GM18858 (cell line): ENCODE measurements around the gene RAB11B.
A peak's percentile ranks its signal among the peaks of the same experiment; 100 is the strongest.
"Not testable (repeated sequence)": the region's sequence is repeated elsewhere in the genome, so short reads cannot be mapped to it uniquely, and the experiment has no call there.

Experiments used
- ATAC-seq: cut with Tn5 transposase; IDR thresholded peaks from one replicate; pipeline ENCODE4 v1.9.1; 2021; ENCODE audit not compliant: unreplicated experiment

The RAB11B gene

GRCh38 chr19:8425331-8425730 is 35.2 kb downstream of the RAB11B start:
- not testable (repeated sequence) for ATAC-seq

DNA sequence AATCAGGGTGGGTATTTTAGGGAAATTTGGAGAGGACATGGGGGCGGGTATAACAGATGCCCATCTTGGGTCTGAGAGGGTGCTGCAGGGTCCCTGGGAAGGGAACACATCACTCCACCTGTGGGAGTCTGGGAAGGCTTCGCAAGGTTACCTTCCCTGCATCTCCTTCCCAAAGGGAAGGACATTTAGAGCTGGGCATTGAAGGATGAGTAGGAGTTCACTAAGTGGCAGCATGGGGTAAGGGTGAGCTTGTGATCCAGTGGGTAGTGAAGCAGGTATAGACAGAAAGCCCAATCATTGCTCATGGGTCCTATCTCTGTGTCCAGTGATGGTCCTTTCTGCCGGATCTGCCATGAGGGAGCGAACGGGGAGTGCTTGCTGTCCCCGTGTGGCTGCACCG is 36.1 kb downstream of the RAB11B start:
- ATAC-seq, result no peak

DNA sequence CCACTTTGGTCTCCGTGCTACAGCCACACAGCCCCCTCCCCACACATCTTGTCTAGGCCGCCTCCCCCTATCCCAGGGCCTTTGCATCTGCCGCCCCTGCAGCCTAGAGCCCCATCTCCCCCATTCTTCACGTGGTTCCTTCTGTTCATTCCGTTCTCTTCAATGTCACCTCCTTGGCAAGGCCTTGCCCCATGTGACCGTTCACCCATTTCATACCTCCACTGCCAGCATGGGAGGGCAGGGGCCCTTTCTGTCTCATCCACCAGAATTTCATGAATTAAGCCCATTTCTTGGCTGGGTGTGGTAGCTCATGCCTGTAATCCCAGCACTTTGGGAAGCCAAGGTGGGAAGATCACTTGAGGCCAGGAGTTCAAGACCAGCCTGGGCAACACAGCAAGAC is 38.9 kb downstream of the RAB11B start:
- no peak for ATAC-seq

- ATAC-seq, result no peak
Observed at GRCh38 chr19:8429826-8430225, 39.7 kb downstream of the RAB11B start.

GRCh38 chr19:8430650-8431049 is 40.5 kb downstream of the RAB11B start:
- ATAC-seq, result no peak

DNA sequence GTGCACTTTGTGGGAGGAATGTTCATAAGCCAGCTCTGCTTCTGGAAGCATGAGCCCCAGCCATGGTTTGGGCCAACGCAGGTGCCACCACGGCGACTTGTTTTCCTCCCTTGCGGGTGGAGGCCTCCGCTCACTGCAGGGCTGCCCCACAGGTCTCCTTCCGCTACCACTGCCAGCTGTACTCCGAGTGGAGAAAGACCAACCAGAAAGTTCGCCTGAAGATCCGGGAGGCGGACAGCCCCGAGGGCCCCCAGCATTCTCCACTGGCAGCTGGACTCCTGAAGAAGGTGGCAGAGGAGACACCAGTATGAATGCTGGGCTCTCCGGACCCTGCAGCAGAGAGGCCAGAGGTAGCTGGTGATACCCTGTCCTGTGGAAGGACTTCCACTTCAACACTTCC is 48.1 kb downstream of the RAB11B start:
- ATAC-seq, result no peak

- ATAC-seq, result no peak
Observed at GRCh38 chr19:8441725-8442544, 51.8 kb downstream of the RAB11B start.

GRCh38 chr19:8444140-8444676 is 54.0 kb downstream of the RAB11B start:
- not testable (repeated sequence) for ATAC-seq

GRCh38 chr19:8444677-8445487 is 54.7 kb downstream of the RAB11B start, which contains the start of gene HNRNPM:
Gene HNRNPM (plus strand): TSS chr19:8444975. CDS start chr19:8444999, 24 bp downstream.
- ATAC-seq, result peak; percentile 77

DNA sequence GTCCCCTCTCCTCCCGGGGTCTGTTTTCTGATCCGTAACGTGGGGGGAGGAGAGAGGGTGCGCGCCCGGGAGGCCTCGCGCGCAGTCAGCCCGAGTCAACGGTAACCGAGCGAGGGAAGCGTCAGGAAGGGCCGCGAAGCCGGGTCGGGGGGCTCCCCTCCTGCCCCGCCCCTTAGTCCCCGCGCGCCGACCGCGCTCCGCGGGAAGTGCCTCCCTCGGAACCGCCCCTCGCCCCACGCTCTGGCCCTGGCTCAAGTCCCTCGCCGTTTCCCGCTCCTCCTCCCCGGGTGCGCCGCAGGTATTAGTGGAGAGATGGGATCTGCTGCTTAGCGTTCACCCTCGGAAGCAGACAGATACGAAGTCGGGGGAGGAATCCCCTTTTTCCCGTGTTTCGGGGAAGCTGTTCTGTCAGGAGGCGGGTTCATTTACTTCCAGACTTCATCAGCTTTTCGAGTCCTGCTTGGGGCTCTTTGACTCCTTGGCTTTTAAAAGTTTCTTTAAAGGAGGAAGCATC is 55.4 kb downstream of the RAB11B start:
- no peak for ATAC-seq

DNA sequence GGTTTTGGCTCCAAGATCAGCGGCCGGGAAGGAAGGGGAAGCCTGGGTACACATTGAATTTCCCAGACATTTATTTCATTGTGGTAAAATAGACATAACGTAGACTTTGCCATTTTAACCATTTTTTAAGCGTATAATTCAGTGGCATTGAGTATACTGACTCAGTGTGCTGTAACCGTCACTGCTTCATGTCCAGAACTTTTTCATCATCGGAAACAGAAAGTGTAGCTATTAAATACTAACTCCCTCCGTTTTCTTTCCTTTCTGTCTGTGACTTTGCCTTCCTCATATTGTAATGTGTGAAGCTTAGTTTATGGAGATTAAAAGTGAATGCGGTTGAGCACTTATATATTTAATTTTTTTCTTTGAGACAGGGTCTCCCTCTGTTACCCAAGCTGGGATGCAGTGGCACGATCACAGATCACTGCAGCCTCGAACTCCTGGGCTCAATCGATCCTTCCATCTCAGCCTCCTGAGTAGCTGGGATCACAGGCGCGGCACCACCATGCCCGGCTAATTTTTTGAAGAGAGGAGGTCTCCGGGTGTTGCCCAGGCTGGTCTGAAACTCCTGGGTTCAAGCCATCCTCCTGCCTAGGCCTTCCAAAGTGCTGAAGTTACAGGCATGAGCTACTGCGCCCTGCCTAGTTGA is 56.0 kb downstream of the RAB11B start:
- no peak for ATAC-seq

- ATAC-seq, result no peak
Observed at GRCh38 chr19:8449830-8450229, 59.7 kb downstream of the RAB11B start.

GRCh38 chr19:8451377-8451776 is 61.2 kb downstream of the RAB11B start:
- no peak for ATAC-seq

- no peak for ATAC-seq
Observed at GRCh38 chr19:8451885-8452284, 61.7 kb downstream of the RAB11B start.

GRCh38 chr19:8452446-8453123 is 62.4 kb downstream of the RAB11B start:
- no peak for ATAC-seq

GRCh38 chr19:8453616-8454015 is 63.5 kb downstream of the RAB11B start:
- no peak for ATAC-seq
